GM10266 (cell line): Measurements from ENCODE around the gene FAM204A.

ENCODE experiments used
- DNase-seq: peaks from one replicate; pipeline ENCODE4 v3.0.0; 2012; ENCODE audit errors: extremely low spot score
- CTCF ChIP-seq: IDR thresholded peaks from 2 replicates; pipeline ENCODE4 v1.5.1; 2012; ENCODE audit warnings: mild to moderate bottlenecking, low read depth; ENCODE audit not compliant: control insufficient read depth, insufficient read depth; ENCODE audit errors: missing control alignments

The FAM204A gene

GRCh38 chr10:118349235-118349634 lies 7.1 kb upstream of the FAM204A start:
- DNase-seq, result no peak
- TF ChIP-seq CTCF, result no peak

DNA sequence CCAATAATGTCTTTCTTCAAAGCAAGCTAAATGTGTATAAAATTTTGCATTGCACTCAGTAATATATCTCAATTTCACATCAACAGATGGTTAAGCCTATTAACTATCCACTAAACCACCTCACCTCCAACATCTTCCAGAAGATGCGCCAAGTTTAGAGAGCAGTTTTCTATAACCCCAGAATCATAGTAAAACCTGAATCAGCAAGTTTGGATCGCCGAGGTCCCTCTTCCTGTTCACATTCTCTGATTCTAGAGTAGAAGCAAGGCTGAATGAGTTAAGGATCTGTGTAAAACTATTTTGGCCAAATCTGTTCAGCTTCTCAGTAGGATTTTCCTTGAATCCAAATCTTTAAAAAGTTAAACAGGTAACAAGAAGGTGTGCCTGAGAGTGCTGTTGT lies 1.4 kb upstream of the FAM204A start:
- no peak for DNase-seq
- TF ChIP-seq CTCF, result no peak

GRCh38 chr10:118343115-118343514 lies 991 bp upstream of the FAM204A start:
- DNase-seq, result no peak
- TF ChIP-seq CTCF, result no peak

DNA sequence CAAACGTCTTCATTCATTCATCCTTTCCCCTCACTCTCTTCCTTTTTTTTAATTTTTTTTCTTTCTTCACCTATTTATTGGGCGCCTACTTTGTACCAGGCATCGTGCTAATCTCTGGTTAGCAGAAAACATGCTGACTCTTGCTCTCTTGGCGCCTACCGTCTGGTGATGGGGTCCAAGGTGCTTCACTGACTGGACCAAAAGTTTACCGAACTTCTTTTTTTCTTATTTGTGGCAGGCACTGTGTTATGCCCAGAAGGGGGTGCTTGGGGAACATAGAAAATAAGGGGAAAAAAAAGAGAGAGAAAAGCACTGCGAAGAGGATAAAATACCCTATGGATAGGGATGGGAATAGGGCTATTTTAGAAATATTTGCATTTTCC lies 505 bp upstream of the FAM204A start:
- DNase-seq, result no peak
- no peak for TF ChIP-seq CTCF

DNA sequence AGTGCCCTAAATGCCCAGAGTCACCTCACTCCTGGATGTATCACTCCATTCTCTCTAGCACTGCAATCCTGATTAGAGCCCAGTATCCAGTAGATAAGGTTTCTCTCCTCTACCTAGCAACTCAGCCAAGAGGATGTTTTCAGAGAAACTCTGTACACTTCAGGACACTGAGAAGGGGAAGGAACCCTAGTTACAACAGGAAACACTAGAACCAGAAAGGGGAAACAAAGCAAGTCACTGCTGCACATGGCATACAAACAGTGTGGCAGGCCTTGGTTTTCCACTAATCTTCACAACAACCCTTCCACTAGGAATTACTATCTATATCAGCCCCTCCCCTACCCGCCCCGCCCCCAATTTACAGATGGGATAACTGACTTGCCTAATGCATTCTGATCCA lies 1.6 kb downstream of the FAM204A start:
- TF ChIP-seq CTCF, result no peak
- no peak for DNase-seq

- no peak for TF ChIP-seq CTCF
- no peak for DNase-seq
These were observed 3.0 kb downstream of the FAM204A start for GRCh38 chr10:118339111-118339510.

- no peak for DNase-seq
- TF ChIP-seq CTCF, result no peak
These were observed 4.8 kb downstream of the FAM204A start for GRCh38 chr10:118337356-118337755.
